OCI-LY3 (cell line): ENCODE results near the gene FBN3.

Experiments
- H2AFZ ChIP-seq: fragments of 200-600, 300-600 bp; shearing (Covaris generic); 2 replicates; pipeline ENCODE4 v1.6.0; 2014; ENCODE audit warnings: antibody characterized with exemption, low read depth, low read length
- H3K27ac ChIP-seq: fragments of 200-600, 300-600 bp; sonication (generic); 2 replicates; pipeline ENCODE4 v1.5.1; 2014; ENCODE audit warnings: mild to moderate bottlenecking, low read length, moderate library complexity, mixed read lengths
- H3K27me3 ChIP-seq: fragments of 200-600, 300-600 bp; sonication (generic); 2 replicates; pipeline ENCODE4 v1.6.1; 2014; ENCODE audit warnings: low read depth, low read length, mixed read lengths
- H3K36me3 ChIP-seq: fragments of 200-600, 300-600 bp; sonication (generic); replicated peaks from 2 replicates; pipeline ENCODE3; 2014; ENCODE audit warnings: low read depth, low read length, mixed read lengths
- H3K4me1 ChIP-seq: fragments of 300-600, 200-600 bp; sonication (generic); 2 replicates; pipeline ENCODE4 v1.6.1; 2014; ENCODE audit warnings: low read length, mixed read lengths
- H3K4me2 ChIP-seq: fragments of 200-600, 300-600 bp; sonication (generic); 2 replicates; pipeline ENCODE4 v1.6.1; 2014; ENCODE audit warnings: low read length, mixed read lengths
- H3K4me3 ChIP-seq: fragments of 300-600, 200-600 bp; sonication (generic); 2 replicates; pipeline ENCODE4 v1.5.1; 2014; ENCODE audit warnings: antibody characterized with exemption, mild to moderate bottlenecking, low read length, moderate library complexity
- H3K79me2 ChIP-seq: fragments of 300-600, 200-600 bp; shearing (Covaris generic); 2 replicates; pipeline ENCODE4 v1.6.1; 2014; ENCODE audit warnings: mild to moderate bottlenecking, low read length, mixed read lengths
- H3K9ac ChIP-seq: fragments of 300-600, 200-600 bp; shearing (Covaris generic); 2 replicates; pipeline ENCODE4 v1.6.0; 2014; ENCODE audit warnings: mild to moderate bottlenecking, low read length, moderate library complexity
- H3K9me3 ChIP-seq: fragments of 200-600, 300-600 bp; shearing (Covaris generic); 2 replicates; pipeline ENCODE4 v1.6.1; 2014; ENCODE audit warnings: low read length, mixed read lengths; ENCODE audit not compliant: insufficient read depth
- H4K20me1 ChIP-seq: fragments of 200-600, 300-600 bp; sonication (generic); 2 replicates; pipeline ENCODE4 v1.6.1; 2016; ENCODE audit warnings: low read length, mixed read lengths; ENCODE audit not compliant: insufficient read depth
- EZH2phosphoT487 ChIP-seq: fragments of 200-600 bp; shearing (Covaris generic); IDR thresholded peaks from 2 replicates; pipeline ENCODE4 v1.6.1; 2018; ENCODE audit warnings: antibody characterized with exemption, mixed run types, low read depth
- TF ChIP-seq, protein P1 (sequence below): fragments of 200-600, 300-600 bp; sonication (generic); IDR thresholded peaks from 2 replicates; pipeline ENCODE4 v1.5.1; 2014; ENCODE audit warnings: antibody characterized with exemption, low read length, low read depth

FBN3 gene

DNA sequence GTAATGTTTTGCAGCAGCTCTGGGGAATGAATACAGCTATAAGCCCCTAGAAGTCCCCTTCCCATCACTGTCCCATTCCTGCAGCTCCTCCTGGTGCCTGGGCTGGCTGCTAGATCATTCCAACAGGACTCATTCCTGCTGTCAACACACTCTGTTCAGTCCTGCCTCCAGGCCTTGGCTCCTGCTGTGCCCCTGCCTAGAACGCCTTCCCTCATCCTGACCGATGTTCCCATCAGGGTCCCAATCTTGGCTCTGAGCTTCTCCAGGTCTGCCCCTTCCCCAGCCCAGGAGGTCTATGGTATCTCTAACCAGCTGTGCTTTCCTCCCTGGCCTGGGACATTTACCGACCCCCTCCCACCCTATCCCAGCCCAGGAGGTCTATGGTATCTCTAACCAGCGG lies 48.1 kb downstream of the FBN3 start:
- Histone ChIP-seq H4K20me1 (no peaks in the 10 kb centered on the region), H2AFZ (no peak overlapping the region), H3K9me3 (peaks cover 13% of the 10 kb centered on the region; the same call in 1 of the 2 replicates), H3K27me3 (peaks cover 5% of the 10 kb centered on the region; the same call in 1 of the 2 replicates), H3K4me3 (no peak overlapping the region), H3K36me3 (no peaks in the 10 kb centered on the region), H3K4me1 (no peaks in the 10 kb centered on the region), H3K4me2 (no peak overlapping the region), H3K27ac (no peak overlapping the region), H3K9ac (no peak overlapping the region), H3K79me2 (no peaks in the 10 kb centered on the region)
- TF ChIP-seq, protein P1, sequence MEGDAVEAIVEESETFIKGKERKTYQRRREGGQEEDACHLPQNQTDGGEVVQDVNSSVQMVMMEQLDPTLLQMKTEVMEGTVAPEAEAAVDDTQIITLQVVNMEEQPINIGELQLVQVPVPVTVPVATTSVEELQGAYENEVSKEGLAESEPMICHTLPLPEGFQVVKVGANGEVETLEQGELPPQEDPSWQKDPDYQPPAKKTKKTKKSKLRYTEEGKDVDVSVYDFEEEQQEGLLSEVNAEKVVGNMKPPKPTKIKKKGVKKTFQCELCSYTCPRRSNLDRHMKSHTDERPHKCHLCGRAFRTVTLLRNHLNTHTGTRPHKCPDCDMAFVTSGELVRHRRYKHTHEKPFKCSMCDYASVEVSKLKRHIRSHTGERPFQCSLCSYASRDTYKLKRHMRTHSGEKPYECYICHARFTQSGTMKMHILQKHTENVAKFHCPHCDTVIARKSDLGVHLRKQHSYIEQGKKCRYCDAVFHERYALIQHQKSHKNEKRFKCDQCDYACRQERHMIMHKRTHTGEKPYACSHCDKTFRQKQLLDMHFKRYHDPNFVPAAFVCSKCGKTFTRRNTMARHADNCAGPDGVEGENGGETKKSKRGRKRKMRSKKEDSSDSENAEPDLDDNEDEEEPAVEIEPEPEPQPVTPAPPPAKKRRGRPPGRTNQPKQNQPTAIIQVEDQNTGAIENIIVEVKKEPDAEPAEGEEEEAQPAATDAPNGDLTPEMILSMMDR: no peak
- TF ChIP-seq EZH2phosphoT487: no peak

DNA sequence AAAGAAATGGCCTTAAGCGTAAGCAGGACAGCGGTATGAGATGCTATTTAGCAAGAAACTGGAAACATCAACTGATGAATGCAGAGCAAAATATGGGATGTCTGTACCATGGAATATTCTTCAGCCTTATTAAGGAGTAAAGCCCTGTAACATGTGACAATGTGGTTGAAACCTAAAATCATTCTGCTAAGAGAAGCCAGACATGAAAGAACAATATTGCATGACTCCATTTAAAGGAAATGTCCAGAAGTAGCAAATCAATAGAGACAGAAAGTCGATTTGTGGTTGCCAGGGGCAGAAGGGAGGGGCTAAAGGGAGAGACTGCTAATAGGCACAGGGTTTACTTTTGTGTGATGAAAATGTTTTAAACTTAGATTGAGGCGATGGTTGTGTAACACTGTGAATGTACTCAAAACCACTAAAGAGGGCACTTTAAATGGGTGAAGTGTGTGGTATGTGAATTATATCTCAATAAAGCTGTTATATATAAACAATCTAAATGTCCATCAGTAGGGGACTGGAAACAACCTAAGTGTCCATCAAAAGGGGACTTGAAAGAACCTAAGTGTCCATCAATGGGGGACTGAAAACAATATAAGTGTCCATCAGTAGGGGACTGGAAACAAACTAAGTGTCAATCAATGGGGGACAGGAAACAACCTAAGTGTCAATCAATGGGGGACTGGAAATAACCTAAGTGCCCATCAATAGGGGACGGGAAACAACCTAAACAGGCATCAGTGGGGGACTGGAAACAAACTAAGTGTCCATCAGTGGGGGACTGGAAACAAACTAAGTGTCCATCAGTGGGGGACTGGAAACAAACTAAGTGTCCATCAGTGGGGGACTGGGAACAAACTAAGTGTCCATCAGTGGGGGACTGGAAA lies 51.5 kb downstream of the FBN3 start:
- Histone ChIP-seq H3K27ac (no peak overlapping the region), H3K9ac (no peak overlapping the region), H3K36me3 (no peaks in the 10 kb centered on the region), H3K79me2 (no peaks in the 10 kb centered on the region), H3K4me2 (no peak overlapping the region), H2AFZ (no peak overlapping the region), H3K9me3 (peaks cover 26% of the 10 kb centered on the region), H3K4me3 (no peak overlapping the region), H4K20me1 (no peaks in the 10 kb centered on the region), H3K27me3 (peaks cover 5% of the 10 kb centered on the region; the same call in 1 of the 2 replicates), H3K4me1 (no peaks in the 10 kb centered on the region)
- TF ChIP-seq, protein P1: no peak
- TF ChIP-seq EZH2phosphoT487: no peak

DNA sequence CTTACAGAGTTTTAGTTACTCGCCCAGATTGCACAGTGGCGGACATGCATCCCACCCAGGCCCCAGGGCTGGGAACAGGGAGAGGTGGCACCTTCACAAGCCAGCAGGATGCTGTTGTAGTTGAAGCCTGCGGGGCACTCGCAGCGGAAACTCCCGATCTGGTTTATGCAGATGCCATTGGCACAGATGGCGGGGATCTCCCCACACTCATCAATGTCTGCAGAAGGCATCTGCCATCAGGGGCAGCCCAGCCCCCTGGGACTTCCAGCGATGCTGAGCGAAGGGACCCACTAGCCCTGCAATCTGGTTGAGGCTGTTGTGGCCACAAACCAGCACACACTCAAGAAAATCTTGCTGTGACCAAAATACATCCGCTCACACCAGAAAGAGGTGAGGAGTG lies 52.2 kb downstream of the FBN3 start:
- no peaks in the 10 kb centered on the region for H3K36me3 ChIP-seq
- no peaks in the 10 kb centered on the region for H4K20me1 ChIP-seq
- H3K9me3 ChIP-seq: peaks cover 26% of the 10 kb centered on the region
- H3K27me3 ChIP-seq: peaks cover 5% of the 10 kb centered on the region; the same call in 1 of the 2 replicates
- H3K79me2 ChIP-seq: no peaks in the 10 kb centered on the region
- H3K4me3 ChIP-seq: no peak overlapping the region
- TF ChIP-seq, protein P1: no peak
- TF ChIP-seq EZH2phosphoT487: no peak
- H3K9ac ChIP-seq: no peak overlapping the region
- H2AFZ ChIP-seq: no peak overlapping the region
- H3K4me1 ChIP-seq: no peaks in the 10 kb centered on the region
- H3K27ac ChIP-seq: no peak overlapping the region
- no peak overlapping the region for H3K4me2 ChIP-seq

DNA sequence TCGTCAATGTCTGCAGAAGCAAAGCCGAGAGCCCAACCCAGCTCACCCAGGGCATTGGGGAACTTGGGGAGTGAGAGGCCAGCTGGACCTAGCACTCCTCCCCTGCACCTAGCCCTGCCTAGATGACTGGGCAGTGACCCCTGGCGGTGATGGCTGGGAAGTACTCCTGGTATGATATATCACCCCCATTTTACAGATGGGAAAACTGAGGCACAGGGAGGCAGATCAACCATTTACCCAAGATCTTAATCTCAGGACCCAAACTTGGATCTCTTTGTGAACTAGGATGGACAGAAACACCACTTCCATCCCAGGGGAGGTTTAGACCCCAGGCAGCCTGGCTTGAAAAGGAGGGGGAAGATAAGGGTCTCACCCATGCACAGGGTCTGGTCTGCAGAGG lies 53.3 kb downstream of the FBN3 start:
- peaks cover 5% of the 10 kb centered on the region; the same call in 1 of the 2 replicates for H3K27me3 ChIP-seq
- H4K20me1 ChIP-seq: no peaks in the 10 kb centered on the region
- no peaks in the 10 kb centered on the region for H3K79me2 ChIP-seq
- no peak overlapping the region for H3K4me3 ChIP-seq
- H3K36me3 ChIP-seq: no peaks in the 10 kb centered on the region
- H3K9ac ChIP-seq: no peak overlapping the region
- TF ChIP-seq, protein P1: peak; percentile 28
- TF ChIP-seq EZH2phosphoT487: no peak
- H3K4me2 ChIP-seq: no peak overlapping the region
- H3K27ac ChIP-seq: no peak overlapping the region
- no peaks in the 10 kb centered on the region for H3K4me1 ChIP-seq
- H3K9me3 ChIP-seq: peaks cover 26% of the 10 kb centered on the region
- H2AFZ ChIP-seq: no peak overlapping the region
